Fibroblast of lung (primary cell): Measurements from ENCODE around the gene YPEL4. TPM values are rescaled to one million over a fixed set of nuclear protein-coding genes. Genes with fewer than 3 reads are reported as not detected.
A peak's percentile ranks its signal among the peaks of the same experiment; 100 is the strongest.

Source experiments
- DNase-seq, 2 donors: peaks; one replicate each; pipeline versions ENCODE4 v3.0.0 to v3.0.0-alpha.2; 2010; ENCODE audit warnings: low read depth in 2 of 2
- H2AFZ ChIP-seq: 2 replicates; pipeline ENCODE4 v1.5.1; 2012; ENCODE audit warnings: low read length, control low read depth, inconsistent platforms
- H3K27ac ChIP-seq: 2 replicates; pipeline ENCODE4 v1.5.1; 2011; ENCODE audit warnings: low read length, control low read depth; ENCODE audit not compliant: insufficient read depth
- H3K27me3 ChIP-seq: 2 replicates; pipeline ENCODE4 v1.5.1; 2011; ENCODE audit warnings: mild to moderate bottlenecking, low read length; ENCODE audit not compliant: control insufficient read depth, insufficient read depth
- H3K36me3 ChIP-seq: 2 replicates; pipeline ENCODE4 v1.5.1; 2011; ENCODE audit warnings: low read length; ENCODE audit not compliant: control insufficient read depth, insufficient read depth
- H3K4me1 ChIP-seq: 2 replicates; pipeline ENCODE4 v1.5.1; 2011; ENCODE audit warnings: low read length; ENCODE audit not compliant: control insufficient read depth, insufficient read depth; ENCODE audit errors: extremely low read depth
- H3K4me2 ChIP-seq: 2 replicates; pipeline ENCODE4 v1.5.1; 2011; ENCODE audit warnings: low read length, control low read depth; ENCODE audit not compliant: insufficient read depth; ENCODE audit errors: extremely low read depth
- H3K4me3 ChIP-seq, 4 experiments: fragments of 200-600 bp in 1 of 4; sonication (generic) in 1 of 4; replicated peaks in 1 of 4; 2 replicates each; pipeline ENCODE4 v1.5.1; 2011 to 2016; ENCODE audit warnings: low read length in 4 of 4, low read depth in 3 of 4, mild to moderate bottlenecking in 3 of 4, control low read depth in 2 of 4, inconsistent platforms in 1 of 4, mixed read lengths in 1 of 4; ENCODE audit not compliant: insufficient read depth in 1 of 4; ENCODE audit errors: control extremely low read depth in 1 of 4
- H3K79me2 ChIP-seq: 2 replicates; pipeline ENCODE4 v1.5.1; 2012; ENCODE audit warnings: mild to moderate bottlenecking, low read length, inconsistent platforms; ENCODE audit not compliant: control insufficient read depth, insufficient read depth
- H3K9ac ChIP-seq: 2 replicates; pipeline ENCODE4 v1.5.1; 2011; ENCODE audit warnings: mild to moderate bottlenecking, low read length, control low read depth; ENCODE audit not compliant: insufficient read depth
- H3K9me3 ChIP-seq: 2 replicates; pipeline ENCODE4 v1.5.1; 2012; ENCODE audit warnings: low read depth, low read length; ENCODE audit not compliant: control insufficient read depth, insufficient read depth
- H4K20me1 ChIP-seq: 2 replicates; pipeline ENCODE4 v1.5.1; 2011; ENCODE audit warnings: low read length; ENCODE audit not compliant: control insufficient read depth, insufficient read depth; ENCODE audit errors: extremely low read depth
- EZH2 ChIP-seq: IDR thresholded peaks from 2 replicates; pipeline ENCODE4 v1.5.1; 2012; ENCODE audit warnings: low read length, control low read depth, mild to moderate bottlenecking; ENCODE audit errors: missing control alignments
- polyA plus RNA-seq, 2 donors: library from polyadenylated mRNA; depleted of rRNA in 1 of 2; stranded (reverse) in 1 of 2; unstranded in 1 of 2; fragments of >200 nt; gene quantifications; 2 replicates each; pipeline ENCODE4 v1.2.1, GENCODE V29; 2011 to 2012; ENCODE audit warnings: missing spikeins in 1 of 2
- total RNA-seq: library from RNA; depleted of rRNA; stranded (reverse); fragments of >200 nt; gene quantifications from 2 replicates; pipeline ENCODE4 v1.2.1, GENCODE V29; 2014
- TF ChIP-seq, protein P1 (sequence below), 2 donors: IDR thresholded peaks in 1 of 2; conservative IDR thresholded peaks in 1 of 2; 1 replicate in 1 of 2; 2 replicates in 1 of 2; pipeline ENCODE4 v1.5.1; 2011 to 2012; ENCODE audit warnings: low read length in 2 of 2, control low read depth in 1 of 2, inconsistent platforms in 1 of 2, low read depth in 1 of 2, mild to moderate bottlenecking in 1 of 2

YPEL4 gene
- total and polyA plus RNA-seq, 2 donors (not counting 1 experiment from before 2014, with no cell fraction given), result 0.59 to 2.3 TPM

GRCh38 chr11:57675176-57675941, 25.6 kb upstream of the YPEL4 start:
- H2AFZ ChIP-seq, result no peak overlapping the region
- H3K9me3 ChIP-seq, result no peaks in the 10 kb centered on the region
- H3K4me2 ChIP-seq, result no peak overlapping the region
- no peak overlapping the region for H3K9ac ChIP-seq
- H3K27me3 ChIP-seq, result no peaks in the 10 kb centered on the region
- H3K4me1 ChIP-seq, result peaks cover 2% of the 10 kb centered on the region
- no peak overlapping the region for H3K27ac ChIP-seq
- no peak for DNase-seq
- no peak for TF ChIP-seq EZH2
- TF ChIP-seq, protein P1, sequence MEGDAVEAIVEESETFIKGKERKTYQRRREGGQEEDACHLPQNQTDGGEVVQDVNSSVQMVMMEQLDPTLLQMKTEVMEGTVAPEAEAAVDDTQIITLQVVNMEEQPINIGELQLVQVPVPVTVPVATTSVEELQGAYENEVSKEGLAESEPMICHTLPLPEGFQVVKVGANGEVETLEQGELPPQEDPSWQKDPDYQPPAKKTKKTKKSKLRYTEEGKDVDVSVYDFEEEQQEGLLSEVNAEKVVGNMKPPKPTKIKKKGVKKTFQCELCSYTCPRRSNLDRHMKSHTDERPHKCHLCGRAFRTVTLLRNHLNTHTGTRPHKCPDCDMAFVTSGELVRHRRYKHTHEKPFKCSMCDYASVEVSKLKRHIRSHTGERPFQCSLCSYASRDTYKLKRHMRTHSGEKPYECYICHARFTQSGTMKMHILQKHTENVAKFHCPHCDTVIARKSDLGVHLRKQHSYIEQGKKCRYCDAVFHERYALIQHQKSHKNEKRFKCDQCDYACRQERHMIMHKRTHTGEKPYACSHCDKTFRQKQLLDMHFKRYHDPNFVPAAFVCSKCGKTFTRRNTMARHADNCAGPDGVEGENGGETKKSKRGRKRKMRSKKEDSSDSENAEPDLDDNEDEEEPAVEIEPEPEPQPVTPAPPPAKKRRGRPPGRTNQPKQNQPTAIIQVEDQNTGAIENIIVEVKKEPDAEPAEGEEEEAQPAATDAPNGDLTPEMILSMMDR (conservative IDR thresholded peaks at IDR 0.05 in 1 of 2, IDR thresholded peaks at IDR 0.05 in 1 of 2; ENCODE audit: low read depth in 1 of 2, low read length in 2 of 2), result no peak
- H4K20me1 ChIP-seq, result peaks cover 4% of the 10 kb centered on the region
- no peak overlapping the region for H3K4me3 ChIP-seq
- peaks cover 10% of the 10 kb centered on the region for H3K36me3 ChIP-seq
- H3K79me2 ChIP-seq, result peaks cover 64% of the 10 kb centered on the region

DNA sequence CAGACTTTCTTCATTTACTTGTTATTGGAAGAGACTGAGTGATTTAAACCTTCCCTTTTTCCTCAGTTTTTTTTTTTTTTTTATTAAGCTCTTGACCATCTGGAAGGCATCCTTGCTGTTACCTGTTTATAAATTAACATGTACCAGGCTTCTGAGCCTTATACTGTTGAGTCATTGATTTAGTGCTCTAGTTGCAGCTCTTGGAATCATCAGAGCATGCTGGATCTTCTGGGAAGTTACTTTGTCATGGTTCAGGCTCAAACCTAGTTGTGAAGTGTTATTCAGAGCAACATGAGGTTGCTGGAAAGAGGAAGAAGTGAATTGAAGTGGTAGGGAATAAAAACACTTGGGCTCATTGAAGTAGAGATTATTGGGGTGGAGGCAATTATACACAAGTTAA, 24.5 kb upstream of the YPEL4 start:
- H3K79me2 ChIP-seq, result peaks cover 68% of the 10 kb centered on the region
- H3K9ac ChIP-seq, result no peak overlapping the region
- H2AFZ ChIP-seq, result no peak overlapping the region
- peaks cover 10% of the 10 kb centered on the region for H3K36me3 ChIP-seq
- TF ChIP-seq, protein P1 (conservative IDR thresholded peaks at IDR 0.05 in 1 of 2, IDR thresholded peaks at IDR 0.05 in 1 of 2; ENCODE audit: low read depth in 1 of 2, low read length in 2 of 2), result no peak
- TF ChIP-seq EZH2, result no peak
- H3K27me3 ChIP-seq, result no peaks in the 10 kb centered on the region
- H4K20me1 ChIP-seq, result peaks cover 2% of the 10 kb centered on the region
- no peaks in the 10 kb centered on the region for H3K9me3 ChIP-seq
- H3K4me3 ChIP-seq, result no peak overlapping the region
- H3K4me2 ChIP-seq, result no peak overlapping the region
- H3K4me1 ChIP-seq, result no peaks in the 10 kb centered on the region
- no peak for DNase-seq
- no peak overlapping the region for H3K27ac ChIP-seq

DNA sequence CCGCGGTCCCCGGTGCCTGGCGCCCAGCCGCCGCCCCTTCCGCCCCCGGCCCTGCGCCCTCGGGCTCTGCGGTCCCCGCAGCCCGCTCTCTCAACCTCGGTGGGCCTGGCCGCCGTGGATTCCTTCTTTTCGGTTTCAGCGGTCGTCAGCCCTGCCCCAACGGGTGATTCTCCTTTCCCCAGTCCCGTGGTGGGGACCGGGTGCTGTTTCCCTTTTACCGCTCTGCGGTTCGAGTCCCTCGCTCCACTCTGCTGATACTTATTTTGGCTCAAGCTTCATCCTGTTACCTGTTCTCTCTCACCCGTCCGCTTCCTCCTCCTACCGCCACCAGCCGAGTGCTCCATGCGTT, 18.7 kb upstream of the YPEL4 start:
- H3K79me2 ChIP-seq, result peaks cover 51% of the 10 kb centered on the region
- DNase-seq, result no peak
- peak overlapping the region; percentile 76 for H3K4me2 ChIP-seq
- H2AFZ ChIP-seq, result peak overlapping the region; percentile 87
- H3K9me3 ChIP-seq, result no peaks in the 10 kb centered on the region
- peak overlapping the region; percentile 93 for H3K9ac ChIP-seq
- peaks cover 4% of the 10 kb centered on the region for H3K36me3 ChIP-seq
- peak overlapping the region; percentile 67 to 99 (median 86) for H3K4me3 ChIP-seq
- peaks cover 2% of the 10 kb centered on the region for H4K20me1 ChIP-seq
- TF ChIP-seq, protein P1 (conservative IDR thresholded peaks at IDR 0.05 in 1 of 2, IDR thresholded peaks at IDR 0.05 in 1 of 2; ENCODE audit: low read depth in 1 of 2, low read length in 2 of 2), result no peak
- TF ChIP-seq EZH2, result no peak
- H3K27me3 ChIP-seq, result no peaks in the 10 kb centered on the region
- H3K4me1 ChIP-seq, result peaks cover 4% of the 10 kb centered on the region
- peak overlapping the region; percentile 100 for H3K27ac ChIP-seq
